ENCODE measurements around the gene MC2R.

- TF ChIP-seq CTCF (IDR thresholded peaks at IDR 0.05; ENCODE audit: control extremely low read depth in 1 of 3, insufficient read depth in 1 of 3, low read depth in 1 of 3, low read length in 3 of 3) (no peak), MAX (IDR thresholded peaks at IDR 0.05) (no peak), POLR2AphosphoS5 (IDR thresholded peaks at IDR 0.05; ENCODE audit: low read depth, low read length) (no peak), ATF2 (IDR thresholded peaks at IDR 0.05; ENCODE audit: low read length) (no peak), YY1 (IDR thresholded peaks at IDR 0.05; ENCODE audit: low read depth, low read length) (no peak)
These were observed 677 bp upstream of the MC2R start for GRCh38 chr18:13915995-13916431.
